Endothelial cell of umbilical vein (primary cell): ENCODE data around the gene IGSF9. TPM values are rescaled to one million over a fixed set of nuclear protein-coding genes. Genes with fewer than 3 reads are reported as not detected.

Experiments
- BruUV-seq: library from RNA; stranded (reverse); fragments of 400-500 nt; replicated peaks from 2 replicates; lab custom pipeline; 2021; lab: Mats Ljungman, UMichigan
- CTCF ChIA-PET: fragments of 300-600, 350-600 bp; sonication (Branson Sonifier 250); formaldehyde crosslinking; loops from one replicate; lab custom pipeline; 2021; ENCODE audit warnings: antibody characterized with exemption, inconsistent platforms; lab: Charles Lee
- POLR2A ChIA-PET: fragments of 300-600, 350-600 bp; sonication (Branson Sonifier 250); formaldehyde crosslinking; loops from one replicate; lab custom pipeline; 2021; ENCODE audit warnings: antibody characterized with exemption, inconsistent platforms; lab: Charles Lee
- DNase-seq: peaks from one replicate; pipeline ENCODE4 v3.0.0-alpha.2; 2011; ENCODE audit warnings: low read depth, low spot score
- FAIRE-seq: peaks from 2 replicates; lab custom pipeline; 2011; peaks lifted over from hg19 to GRCh38; lab: Jason Lieb, UNC
- H2AFZ ChIP-seq: 2 replicates; pipeline ENCODE4 v1.6.0; 2012; ENCODE audit warnings: low read depth, low read length, control low read depth, inconsistent platforms
- H3K27ac ChIP-seq: 2 replicates; pipeline ENCODE4 v1.5.1; 2011; ENCODE audit warnings: low read depth, mild to moderate bottlenecking, control low read depth, low read length, moderate library complexity; ENCODE audit not compliant: insufficient read depth
- H3K27me3 ChIP-seq, 2 experiments: 2 replicates each; pipeline versions ENCODE4 v1.6.0 to v1.6.1; 2011; ENCODE audit warnings: low read length in 2 of 2, mixed read lengths in 1 of 2; ENCODE audit not compliant: control insufficient read depth in 2 of 2, insufficient read depth in 2 of 2
- H3K36me3 ChIP-seq, 2 experiments: 2 replicates in 1 of 2; 3 replicates in 1 of 2; pipeline ENCODE4 v1.5.1; 2011; ENCODE audit warnings: low read length in 2 of 2, mild to moderate bottlenecking in 1 of 2, moderate library complexity in 1 of 2; ENCODE audit not compliant: control insufficient read depth in 2 of 2, insufficient read depth in 2 of 2; ENCODE audit errors: extremely low read depth in 1 of 2
- H3K4me1 ChIP-seq: 3 replicates; pipeline ENCODE4 v1.5.1; 2011; ENCODE audit warnings: mild to moderate bottlenecking, low read length; ENCODE audit not compliant: control insufficient read depth, insufficient read depth; ENCODE audit errors: extremely low read depth
- H3K4me2 ChIP-seq: 2 replicates; pipeline ENCODE4 v1.6.1; 2011; ENCODE audit warnings: low read length, control low read depth, mixed read lengths; ENCODE audit not compliant: insufficient read depth
- H3K4me3 ChIP-seq, 3 experiments: fragments of 200-600 bp in 1 of 3; sonication (generic), shearing (Covaris generic) in 1 of 3; replicated peaks in 1 of 3; 2 replicates each; pipeline ENCODE4 v1.5.1; 2011 to 2016; ENCODE audit warnings: control low read depth in 3 of 3, low read length in 3 of 3, mild to moderate bottlenecking in 2 of 3, inconsistent platforms in 1 of 3, low read depth in 1 of 3, moderate library complexity in 1 of 3; ENCODE audit not compliant: insufficient read depth in 1 of 3
- H3K79me2 ChIP-seq: 2 replicates; pipeline ENCODE4 v1.6.0; 2012; ENCODE audit warnings: low read length, inconsistent platforms; ENCODE audit not compliant: control insufficient read depth, insufficient read depth
- H3K9ac ChIP-seq: replicated peaks from 2 replicates; pipeline ENCODE3; 2011; ENCODE audit warnings: low read length, control low read depth; ENCODE audit not compliant: insufficient read depth; ENCODE audit errors: extremely low read depth
- H3K9me1 ChIP-seq: replicated peaks from 3 replicates; pipeline ENCODE4 v1.6.0; 2011; ENCODE audit warnings: mild to moderate bottlenecking, low read length; ENCODE audit not compliant: control insufficient read depth, insufficient read depth; ENCODE audit errors: extremely low read depth
- H3K9me3 ChIP-seq: replicated peaks from 2 replicates; pipeline ENCODE4 v1.5.1; 2012; ENCODE audit warnings: low read length, inconsistent platforms; ENCODE audit not compliant: control insufficient read depth, insufficient read depth
- H4K20me1 ChIP-seq: replicated peaks from 2 replicates; pipeline ENCODE3; 2011; ENCODE audit warnings: mild to moderate bottlenecking, low read length; ENCODE audit not compliant: control insufficient read depth, insufficient read depth; ENCODE audit errors: extremely low read depth
- CTCF ChIP-seq, 2 donors: IDR thresholded peaks; 1 replicate in 1 of 2; 2 replicates in 1 of 2; pipeline ENCODE4 v1.5.1; 2011; ENCODE audit warnings: low read length in 2 of 2, mild to moderate bottlenecking in 2 of 2, moderate library complexity in 2 of 2, control low read depth in 1 of 2, inconsistent platforms in 1 of 2, low read depth in 1 of 2; ENCODE audit not compliant: insufficient read depth in 1 of 2; ENCODE audit errors: extremely low read depth in 1 of 2
- GATA2 ChIP-seq: IDR thresholded peaks from 2 replicates; pipeline ENCODE4 v1.7.0; 2011; ENCODE audit warnings: low read depth, mild to moderate bottlenecking, moderate library complexity, mixed read lengths, low read length; ENCODE audit not compliant: insufficient read length, insufficient read depth
- MYC ChIP-seq: IDR thresholded peaks from one replicate; pipeline ENCODE4 v1.6.1; 2011; ENCODE audit warnings: mild to moderate bottlenecking, low read depth, low read length
- POLR2AphosphoS5 ChIP-seq: IDR thresholded peaks from 2 replicates; pipeline ENCODE4 v1.6.1; 2012; ENCODE audit warnings: low read depth, mild to moderate bottlenecking, control low read depth, low read length, moderate library complexity; ENCODE audit not compliant: insufficient read depth
- dilution Hi-C: fragments of 300-500 bp; cut with MboI; formaldehyde crosslinking; loops from one replicate; pipeline ENCODE4 v1.15.0; 2019; ENCODE audit warnings: low sequenced_read_pairs; ENCODE audit not compliant: extremely low pct_ligation_motif_present
- intact Hi-C: fragments of 100-400 bp; cut with micrococcal nuclease; formaldehyde crosslinking; loops from one replicate; pipeline ENCODE4 v1.10.0; 2022
- polyA plus RNA-seq, 4 experiments: library from polyadenylated mRNA; depleted of rRNA in 3 of 4; stranded (reverse) in 3 of 4; unstranded in 1 of 4; fragments of >200 nt; gene quantifications; 2 replicates each; pipeline versions ENCODE4 v1.2.1 to v1.2.3, GENCODE V29; 2011 to 2012; ENCODE audit warnings: missing spikeins in 1 of 4
- total RNA-seq: library from RNA; stranded (reverse); gene quantifications from 2 replicates; pipeline ENCODE4 v1.2.3, GENCODE V29; 2021
- TF ChIP-seq, protein P1 (sequence below): IDR thresholded peaks from 2 replicates; pipeline ENCODE4 v1.6.1; 2011; ENCODE audit not compliant: insufficient read depth, insufficient read length

IGSF9 gene
- total and polyA plus RNA-seq, 2 donors (not counting 3 experiments of a cell fraction or from before 2014, with no cell fraction given): 0.15 TPM

DNA sequence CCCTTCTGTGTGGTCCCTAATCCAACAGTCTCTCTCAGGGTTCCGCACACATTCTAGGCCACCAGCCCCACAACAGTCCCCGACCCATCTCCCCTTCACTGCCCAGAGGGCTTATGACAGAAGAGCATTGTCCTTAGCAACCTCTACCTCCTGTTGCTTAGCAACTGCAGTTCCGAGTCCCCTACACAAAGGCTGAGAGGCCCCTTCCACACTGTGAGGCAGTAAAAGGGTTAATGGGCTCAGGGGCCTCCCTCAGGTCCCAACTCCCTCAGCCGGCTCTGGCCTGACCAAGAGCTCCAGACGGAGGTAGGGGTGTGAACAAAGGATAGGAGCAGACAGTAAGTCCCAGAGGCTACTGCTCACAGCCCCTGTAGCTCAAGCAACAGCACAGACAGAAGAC is 4.3 kb downstream of the IGSF9 start:
- Histone ChIP-seq H3K9me1 (no peaks in the 10 kb centered on the region), H3K4me3 (no peak overlapping the region), H3K9me3 (no peaks in the 10 kb centered on the region), H3K79me2 (no peaks in the 10 kb centered on the region), H4K20me1 (no peaks in the 10 kb centered on the region), H3K36me3 (no peaks in the 10 kb centered on the region), H3K9ac (no peak overlapping the region), H3K27ac (no peak overlapping the region), H3K4me2 (no peak overlapping the region), H3K4me1 (peaks cover 5% of the 10 kb centered on the region), H2AFZ (no peak overlapping the region), H3K27me3 (peaks cover 19 to 21% of the 10 kb centered on the region in 2 experiments)
- TF ChIP-seq MYC (no peak), CTCF (IDR thresholded peaks at IDR 0.05; ENCODE audit: extremely low read depth in 1 of 2, insufficient read depth in 1 of 2, low read depth in 1 of 2, low read length in 2 of 2) (no peak), POLR2AphosphoS5 (no peak)
- TF ChIP-seq, protein P1, sequence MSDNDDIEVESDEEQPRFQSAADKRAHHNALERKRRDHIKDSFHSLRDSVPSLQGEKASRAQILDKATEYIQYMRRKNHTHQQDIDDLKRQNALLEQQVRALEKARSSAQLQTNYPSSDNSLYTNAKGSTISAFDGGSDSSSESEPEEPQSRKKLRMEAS: no peak
- POLR2A ChIA-PET: no interaction called here
- dilution Hi-C loops: no loop called here
- FAIRE-seq (no peak), DNase-seq (no peak)
- BruUV-seq: no TSS peak
- CTCF ChIA-PET: interaction anchor here (1.1 to 13.3 kb wide), 3 partner anchors 16 to 65 kb away, joined by 3 to 169 read pairs (median 4); partner anchors contain the start of gene TAGLN2
- intact Hi-C loops: no loop called here

GRCh38 chr1:159940006-159940620 is 5.3 kb downstream of the IGSF9 start:
- Histone ChIP-seq H3K9me1 (no peaks in the 10 kb centered on the region), H4K20me1 (no peaks in the 10 kb centered on the region), H3K27me3 (peaks cover 15 to 19% of the 10 kb centered on the region in 2 experiments), H3K27ac (no peak overlapping the region), H3K4me3 (no peak overlapping the region), H3K4me2 (no peak overlapping the region), H3K79me2 (no peaks in the 10 kb centered on the region), H3K9me3 (no peaks in the 10 kb centered on the region), H3K9ac (no peak overlapping the region), H3K4me1 (peaks cover under 1% of the 10 kb centered on the region), H3K36me3 (no peaks in the 10 kb centered on the region), H2AFZ (no peak overlapping the region)
- intact Hi-C loops: no loop called here
- dilution Hi-C loops: no loop called here
- DNase-seq: no peak
- CTCF ChIA-PET: interaction anchor here (1.1 to 13.3 kb wide), 5 partner anchors 15 to 141 kb away, joined by 3 to 169 read pairs (median 4); partner anchors contain the start of gene TAGLN2
- no peak for FAIRE-seq
- POLR2A ChIA-PET: no interaction called here
- TF ChIP-seq GATA2: no peak
- no TSS peak for BruUV-seq
